GM12878 (cell line): Measurements from ENCODE around the gene RBMS3. TPM values are rescaled to one million over a fixed set of nuclear protein-coding genes. Genes with fewer than 3 reads are reported as not detected.

Source experiments
- ATAC-seq: fragments of 200-7000 bp; cut with Tn5 transposase; 3 replicates; pipeline ENCODE4 v1.9.1; 2020; ENCODE audit warnings: mild to moderate bottlenecking, moderate library complexity
- BruUV-seq: library from RNA; stranded (reverse); fragments of 400-500 nt; replicated peaks from 2 replicates; lab custom pipeline; 2021; lab: Mats Ljungman, UMichigan
- CTCF ChIA-PET: fragments of 300-600 bp; sonication (Branson Sonifier 250); formaldehyde crosslinking; extraction: SDS; loops from one replicate; lab custom pipeline; 2021; ENCODE audit warnings: inconsistent platforms; lab: Yijun Ruan, JAX
- POLR2A ChIA-PET: fragments of 350-600 bp; formaldehyde crosslinking; extraction: SDS; loops from one replicate; lab custom pipeline; 2021; ENCODE audit warnings: inconsistent platforms; lab: Charles Lee
- RAD21 ChIA-PET: fragments of 300-600 bp; sonication (Branson Sonifier 250); formaldehyde crosslinking; loops from one replicate; lab custom pipeline; 2023; ENCODE audit warnings: antibody characterized with exemption; ENCODE audit not compliant: unreplicated experiment; lab: Charles Lee
- SMC1A ChIA-PET: fragments of 300-600 bp; sonication (Branson Sonifier 250); formaldehyde crosslinking; loops from one replicate; lab custom pipeline; 2023; ENCODE audit not compliant: unreplicated experiment, uncharacterized antibody; lab: Charles Lee
- DNase-seq: peaks from one replicate; pipeline ENCODE4 v3.0.0-alpha.2; 2011; ENCODE audit warnings: low read depth, low spot score
- FAIRE-seq: peaks from 3 replicates; lab custom pipeline; 2011; peaks lifted over from hg19 to GRCh38; lab: Jason Lieb, UNC
- H2AFZ ChIP-seq: 2 replicates; pipeline ENCODE4 v1.6.0; 2011; ENCODE audit warnings: low read depth, low read length, control low read depth; ENCODE audit not compliant: control insufficient read depth
- H3K27ac ChIP-seq: 2 replicates; pipeline ENCODE4 v1.5.1; 2011; ENCODE audit warnings: control low read depth; ENCODE audit not compliant: control insufficient read depth, insufficient read depth
- H3K27me3 ChIP-seq, 2 experiments: replicated peaks in 1 of 2; 2 replicates each; pipeline versions ENCODE4 v1.6.0 to v1.6.1; 2011; ENCODE audit warnings: low read length in 1 of 2; ENCODE audit not compliant: control insufficient read depth in 2 of 2, insufficient read depth in 2 of 2
- H3K36me3 ChIP-seq, 2 experiments: 2 replicates each; pipeline ENCODE4 v1.5.1; 2011; ENCODE audit warnings: low read length in 1 of 2; ENCODE audit not compliant: control insufficient read depth in 2 of 2, insufficient read depth in 2 of 2
- H3K4me1 ChIP-seq: 2 replicates; pipeline ENCODE4 v1.6.1; 2011; ENCODE audit warnings: mild to moderate bottlenecking, low read length, moderate library complexity, mixed read lengths; ENCODE audit not compliant: control insufficient read depth, insufficient read depth
- H3K4me2 ChIP-seq: 2 replicates; pipeline ENCODE4 v1.6.0; 2011; ENCODE audit warnings: control low read depth; ENCODE audit not compliant: control insufficient read depth, insufficient read depth
- H3K4me3 ChIP-seq: fragments of 200-600 bp; sonication (generic); 2 replicates; pipeline ENCODE4 v1.5.1; 2016
- H3K79me2 ChIP-seq: 2 replicates; pipeline ENCODE4 v1.6.0; 2011; ENCODE audit warnings: low read length; ENCODE audit not compliant: control insufficient read depth, insufficient read depth
- H3K9ac ChIP-seq: 2 replicates; pipeline ENCODE4 v1.8.0; 2011; ENCODE audit warnings: low read length, control low read depth, mixed read lengths; ENCODE audit not compliant: control insufficient read depth, insufficient read depth
- H3K9me3 ChIP-seq: replicated peaks from 3 replicates; pipeline ENCODE4 v1.5.1; 2011; ENCODE audit warnings: mild to moderate bottlenecking, low read length; ENCODE audit not compliant: control insufficient read depth, insufficient read depth
- H4K20me1 ChIP-seq: 2 replicates; pipeline ENCODE4 v1.6.0; 2011; ENCODE audit not compliant: control insufficient read depth, insufficient read depth
- ASH2L ChIP-seq: fragments of 300-600, 200-600 bp; sonication (generic); IDR thresholded peaks from 2 replicates; pipeline ENCODE4 v1.6.1; 2017; ENCODE audit warnings: low read depth, mild to moderate bottlenecking, borderline replicate concordance
- CHD2 ChIP-seq: IDR thresholded peaks from 2 replicates; pipeline ENCODE4 v1.6.1; 2011; ENCODE audit warnings: low read depth, low read length, improper control_type of control experiment, borderline replicate concordance
- CREM ChIP-seq: IDR thresholded peaks from 2 replicates; pipeline ENCODE4 v1.6.1; 2014; ENCODE audit warnings: antibody characterized with exemption, low read depth
- EP300 ChIP-seq, 2 experiments: fragments of 150-350 bp in 1 of 2; IDR thresholded peaks; 2 replicates each; pipeline ENCODE4 v1.6.1; 2011 to 2012; ENCODE audit warnings: low read depth in 2 of 2, low read length in 2 of 2, borderline replicate concordance in 1 of 2, improper control_type of control experiment in 1 of 2, inconsistent platforms in 1 of 2; ENCODE audit not compliant: control insufficient read depth in 1 of 2
- KDM1A ChIP-seq: fragments of 200-600 bp; sonication (generic); IDR thresholded peaks from 2 replicates; pipeline ENCODE4 v1.6.1; 2016; ENCODE audit warnings: borderline replicate concordance
- MYC ChIP-seq: IDR thresholded peaks from 2 replicates; pipeline ENCODE4 v1.6.1; 2011; ENCODE audit warnings: mild to moderate bottlenecking, low read length, moderate library complexity, inconsistent platforms; ENCODE audit not compliant: insufficient read depth, insufficient replicate concordance, insufficient read length, severe bottlenecking
- POLR2A ChIP-seq: IDR thresholded peaks from 2 replicates; pipeline ENCODE4 v1.6.1; 2011; ENCODE audit warnings: low read depth, mild to moderate bottlenecking, low read length
- POU2F2 ChIP-seq: IDR thresholded peaks from 3 replicates; pipeline ENCODE4 v1.6.1; 2011; ENCODE audit warnings: low read depth, mild to moderate bottlenecking, low read length, borderline replicate concordance
- RFX5 ChIP-seq: IDR thresholded peaks from 2 replicates; pipeline ENCODE4 v1.6.1; 2011; ENCODE audit warnings: low read depth, low read length, improper control_type of control experiment
- SREBF2 ChIP-seq: IDR thresholded peaks from 2 replicates; pipeline ENCODE4 v1.6.1; 2012; ENCODE audit warnings: mild to moderate bottlenecking, low read length
- TCF7 ChIP-seq: IDR thresholded peaks from 2 replicates; pipeline ENCODE4 v1.6.1; 2014; ENCODE audit warnings: antibody characterized with exemption, borderline replicate concordance
- ZNF274 ChIP-seq: IDR thresholded peaks from one replicate; pipeline ENCODE4 v1.8.0; 2011; ENCODE audit not compliant: insufficient read length, insufficient read depth
- ZNF622 ChIP-seq: fragments of 450-650 bp; IDR thresholded peaks from 2 replicates; pipeline ENCODE4 v1.6.1; 2017; ENCODE audit warnings: mild to moderate bottlenecking, inconsistent platforms
- WGBS: methylation state at CpG from one replicate; pipeline ENCODE4 v1.1.6; 2016; ENCODE audit warnings: low lambda C conversion rate; ENCODE audit not compliant: insufficient replicate concordance, insufficient coverage; ENCODE audit errors: missing lambda C conversion rate; 5-methylcytosine and 5-hydroxymethylcytosine counted together
- in situ Hi-C: fragments of 300-500 bp; cut with MboI; formaldehyde crosslinking; loops from 9 replicates; pipeline ENCODE4 v1.14.3; 2018; ENCODE audit warnings: mixed read lengths
- intact Hi-C: fragments of 100-400 bp; cut with micrococcal nuclease; formaldehyde crosslinking; loops from one replicate; pipeline ENCODE4 v1.14.2; 2022; ENCODE audit not compliant: unreplicated experiment
- polyA plus RNA-seq, 11 experiments: library from polyadenylated mRNA; depleted of rRNA in 4 of 11; unstranded in 6 of 11; stranded (reverse) in 5 of 11; fragments of >200 nt; fragmentation: Nextera tagmentation in 4 of 11; fragmentation: Illumina TruSeq in 1 of 11; extraction: Ambion mirVana in 4 of 11; extraction: Trizol in 1 of 11; gene quantifications; 1 replicate in 1 of 11; 2 replicates in 10 of 11; pipeline versions ENCODE4 v1.2.1 to v1.2.3, GENCODE V29; 2011 to 2016; ENCODE audit warnings: inconsistent platforms in 2 of 11, missing spikeins in 2 of 11, low read depth in 1 of 11
- total RNA-seq, 4 experiments: library from RNA; depleted of rRNA in 3 of 4; stranded (reverse); fragments of >200 nt in 3 of 4; fragmentation: Illumina TruSeq in 1 of 4; extraction: Trizol in 1 of 4; gene quantifications; 2 replicates each; pipeline versions ENCODE4 v1.2.1 to v1.2.3, GENCODE V29; 2013 to 2021

RBMS3 gene
- total and polyA plus RNA-seq, 10 of the 15 experiments (the other 5 are each of a cell fraction or from before 2014, with no cell fraction given) = 0.79 to 4.7 (median 3.1) TPM

DNA sequence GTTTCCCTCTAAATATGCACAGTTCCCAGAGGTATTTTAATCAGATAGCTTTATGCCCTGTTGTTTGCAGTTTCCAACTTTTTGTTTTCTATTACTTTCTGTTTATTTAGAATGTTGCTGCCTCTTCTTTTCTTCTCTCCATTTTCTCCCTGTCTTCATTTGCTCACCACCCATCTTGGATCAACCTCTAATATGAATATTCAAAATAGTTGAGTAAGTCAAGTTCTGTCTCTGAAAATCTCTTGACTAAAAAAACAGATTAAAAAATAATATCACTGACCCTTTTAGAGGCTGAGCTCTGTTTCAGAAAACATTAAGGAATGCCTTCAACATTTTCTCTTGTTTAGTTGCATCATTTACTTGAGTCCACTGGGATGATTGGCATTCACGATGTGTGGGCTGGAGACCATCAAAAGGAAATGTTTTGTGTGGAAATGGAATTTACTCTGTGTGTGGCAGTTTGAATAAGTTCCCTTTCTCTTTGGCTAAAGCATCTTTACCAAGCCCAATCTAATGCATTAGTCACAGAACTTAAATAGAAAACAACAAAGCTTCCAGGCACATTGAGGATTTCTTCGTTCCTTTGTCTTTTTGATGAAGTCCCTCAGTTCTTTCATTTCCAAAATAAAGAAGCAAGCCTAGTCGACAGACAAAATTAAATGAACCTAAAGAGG is 691.6 kb downstream of the RBMS3 start:
- no peaks in the 10 kb centered on the region for H3K9me3 ChIP-seq
- H3K4me2 ChIP-seq = no peak overlapping the region
- H3K36me3 ChIP-seq = no peaks in the 10 kb centered on the region
- WGBS = 30% methylated on average over 3 of the region's 3 CpGs
- no peak overlapping the region for H3K27ac ChIP-seq
- no peaks in the 10 kb centered on the region for H4K20me1 ChIP-seq
- ChIA-PET SMC1A (no interaction called here), CTCF (interaction anchor here (0.6 kb wide), 1 partner anchor 227 kb away, joined by 3 read pairs; no protein-coding TSS in a partner anchor), POLR2A (no interaction called here), RAD21 (no interaction called here)
- H3K9ac ChIP-seq = no peak overlapping the region
- no peak overlapping the region for H3K4me3 ChIP-seq
- TF ChIP-seq ZNF622 (no peak), CREM (no peak), MYC (no peak), EP300 (IDR thresholded peaks at IDR 0.05; ENCODE audit: borderline replicate concordance in 1 of 2, control insufficient read depth in 1 of 2, low read depth in 2 of 2, low read length in 2 of 2) (no peak), KDM1A (no peak), ZNF274 (no peak), ASH2L (no peak), POLR2A (no peak), TCF7 (no peak), SREBF2 (no peak), POU2F2 (no peak), RFX5 (no peak), CHD2 (no peak)
- no peak overlapping the region for H2AFZ ChIP-seq
- DNase-seq = no peak
- H3K27me3 ChIP-seq = no peaks in the 10 kb centered on the region
- in situ Hi-C loops = no loop called here
- ATAC-seq = no peak
- no peaks in the 10 kb centered on the region for H3K4me1 ChIP-seq
- FAIRE-seq = no peak
- BruUV-seq = no TSS peak
- intact Hi-C loops = no loop called here
- H3K79me2 ChIP-seq = no peaks in the 10 kb centered on the region
